Fibroblast of mammary gland (primary cell): ENCODE data around the gene RRAGC.

Source experiments
- DNase-seq: peaks from one replicate; pipeline ENCODE4 v3.0.0-alpha.2; 2010; ENCODE audit warnings: low read depth
- H3K4me3 ChIP-seq: 2 replicates; pipeline ENCODE4 v1.5.1; 2011; ENCODE audit warnings: low read depth, mild to moderate bottlenecking, low read length, moderate library complexity; ENCODE audit not compliant: control insufficient read depth
- CTCF ChIP-seq: conservative IDR thresholded peaks from 2 replicates; pipeline ENCODE4 v1.5.1; 2011; ENCODE audit warnings: low read depth, low read length, inconsistent platforms; ENCODE audit not compliant: control insufficient read depth, insufficient read depth

RRAGC gene

DNA sequence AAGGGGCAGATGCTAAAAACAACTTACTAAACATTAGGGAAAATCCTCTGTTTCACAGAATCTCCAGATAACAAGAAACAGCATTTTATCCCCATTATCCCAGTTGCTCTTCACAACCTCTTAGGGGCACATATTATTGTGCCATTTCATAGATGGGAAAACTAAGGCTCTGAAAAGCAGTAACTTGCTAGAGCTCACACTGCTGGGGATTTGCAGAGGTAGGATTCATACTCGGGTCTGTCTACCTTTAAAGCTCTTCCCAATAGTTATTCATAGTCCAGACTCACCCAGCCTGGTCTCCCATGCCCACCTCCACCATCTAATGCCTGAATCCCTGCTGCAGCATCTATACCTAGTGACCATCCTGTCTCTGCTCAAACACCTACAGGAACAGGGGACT lies 67.7 kb downstream of the RRAGC start:
- no peak for DNase-seq
- TF ChIP-seq CTCF: no peak
- H3K4me3 ChIP-seq: no peak overlapping the region

DNA sequence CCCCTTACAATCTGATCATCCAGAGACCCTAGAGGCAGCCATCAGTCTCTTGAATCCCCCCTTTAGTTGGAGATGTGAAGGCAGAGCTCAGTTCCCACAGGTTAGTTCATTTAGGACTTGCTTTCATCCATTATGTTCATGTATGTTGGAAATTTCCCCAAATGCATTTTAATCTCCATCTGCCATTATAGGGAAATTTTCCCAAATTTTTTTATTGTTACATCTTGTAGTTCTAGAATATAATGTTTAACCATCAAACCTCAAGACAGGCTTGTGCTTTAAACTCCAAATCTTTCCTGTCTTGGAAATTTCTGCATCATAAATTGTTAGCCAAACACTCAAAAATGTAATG lies 68.4 kb downstream of the RRAGC start:
- TF ChIP-seq CTCF: no peak
- H3K4me3 ChIP-seq: no peak overlapping the region

DNA sequence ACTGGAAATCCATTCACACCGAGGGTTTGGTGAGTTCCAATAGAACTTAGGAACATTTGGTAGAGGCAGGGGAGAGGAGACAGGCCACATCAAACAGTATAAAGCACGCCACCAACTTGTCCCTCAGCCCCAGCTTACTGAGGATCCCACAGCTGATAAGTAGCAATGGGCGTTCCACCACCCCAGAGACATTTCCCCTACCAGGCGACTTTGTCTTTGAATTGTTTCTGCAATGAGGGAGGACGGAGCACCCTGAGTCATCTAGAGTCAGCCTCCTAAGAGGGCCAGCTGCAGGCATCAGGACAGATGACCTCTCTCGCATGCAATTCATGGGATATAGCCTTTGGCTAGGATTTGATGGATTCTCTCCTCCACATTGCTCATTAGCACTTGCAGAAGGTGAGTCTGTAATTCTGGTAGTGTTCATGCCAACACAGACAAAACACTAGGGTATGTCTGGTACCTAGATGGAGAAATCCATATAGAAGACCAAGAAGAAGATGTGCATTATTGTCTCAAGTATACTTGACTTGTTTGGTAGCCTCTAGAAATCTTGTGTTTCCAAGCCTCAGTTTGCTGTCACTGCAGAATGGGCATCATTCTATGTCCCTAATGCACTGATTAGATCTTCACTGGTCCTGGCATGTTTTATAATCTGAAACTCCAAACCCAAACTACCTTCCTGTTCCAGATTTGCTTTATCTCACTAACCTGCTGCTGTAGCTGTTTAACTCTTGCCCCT lies 69.0 kb downstream of the RRAGC start:
- DNase-seq: no peak
- no peak overlapping the region for H3K4me3 ChIP-seq
- TF ChIP-seq CTCF: no peak

More for the DNA sequence above, 68.4 kb downstream of the RRAGC start:
- DNase-seq: no peak

DNA sequence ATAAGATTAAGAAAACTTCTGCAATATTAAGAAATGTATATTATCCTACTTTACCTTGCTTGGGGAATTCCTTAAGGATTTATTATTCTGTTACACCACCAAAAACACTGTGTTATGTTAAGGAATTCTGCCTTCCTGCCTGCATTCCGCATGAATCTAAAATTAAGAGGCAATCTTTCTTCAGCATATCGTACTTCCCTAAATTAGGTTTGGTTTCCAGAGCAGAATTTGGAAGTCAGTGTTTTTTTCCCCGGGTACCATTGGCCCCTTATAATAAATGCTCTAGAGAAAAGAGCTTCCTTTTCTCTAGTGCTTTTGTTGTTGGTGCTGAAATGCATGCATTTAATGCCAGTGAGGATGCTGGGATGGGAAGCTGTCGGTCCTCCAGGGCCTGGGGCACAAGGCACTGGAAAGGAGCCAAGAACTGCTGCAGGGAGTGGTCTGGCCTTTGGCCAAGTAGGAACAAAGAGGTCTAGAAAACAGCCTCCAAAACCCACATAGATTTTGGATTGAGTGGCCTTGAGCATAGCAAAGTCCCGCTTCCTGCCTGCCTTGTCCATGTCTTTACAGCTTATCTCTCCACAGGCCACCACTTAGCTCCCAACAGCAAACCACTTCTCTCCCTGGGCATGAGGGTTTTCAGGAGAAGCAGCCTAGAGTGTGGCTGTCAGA lies 69.9 kb downstream of the RRAGC start:
- no peak for TF ChIP-seq CTCF
- H3K4me3 ChIP-seq: no peak overlapping the region
- DNase-seq: no peak

GRCh38 chr1:38788341-38789336 lies 70.9 kb downstream of the RRAGC start:
- no peak for DNase-seq
- H3K4me3 ChIP-seq: no peak overlapping the region
- no peak for TF ChIP-seq CTCF
